AG09309 (cell line): ENCODE measurements around the gene ALKBH7.
"Not testable (repeated sequence)": the region's sequence is repeated elsewhere in the genome, so short reads cannot be mapped to it uniquely, and the experiment has no call there.

Experiments
- DNase-seq: peaks from one replicate; pipeline ENCODE4 v3.0.0-alpha.2; 2010; ENCODE audit warnings: low read depth
- H3K4me3 ChIP-seq: 2 replicates; pipeline ENCODE4 v1.5.1; 2011; ENCODE audit warnings: mild to moderate bottlenecking, low read depth, low read length, moderate library complexity; ENCODE audit not compliant: control insufficient read depth
- CTCF ChIP-seq: IDR thresholded peaks from 2 replicates; pipeline ENCODE4 v1.5.1; 2011; ENCODE audit warnings: mild to moderate bottlenecking, low read depth, low read length, inconsistent platforms; ENCODE audit not compliant: insufficient read depth, control insufficient read depth; ENCODE audit errors: missing control alignments

Gene ALKBH7

GRCh38 chr19:6387372-6387771, 14.8 kb downstream of the ALKBH7 start:
- DNase-seq: no peak
- H3K4me3 ChIP-seq: no peak overlapping the region
- no peak for TF ChIP-seq CTCF

GRCh38 chr19:6392221-6393073, 19.9 kb downstream of the ALKBH7 start:
- TF ChIP-seq CTCF: no peak
- H3K4me3 ChIP-seq: peak overlapping the region; percentile 87
- no peak for DNase-seq

- TF ChIP-seq CTCF: peak; percentile 12
- DNase-seq: peak; percentile 76
- peak within 1 kb of the TSS; percentile 87 for H3K4me3 ChIP-seq
These were observed 20.7 kb downstream of the ALKBH7 start, which contains the start of gene GTF2F1 for GRCh38 chr19:6393074-6393982. GTF2F1 (minus strand) TSS chr19:6393164; CDS start chr19:6392995, 169 bp downstream.

GRCh38 chr19:6393983-6394412, 21.4 kb downstream of the ALKBH7 start:
- H3K4me3 ChIP-seq: peak overlapping the region; percentile 87
- DNase-seq: no peak

GRCh38 chr19:6394831-6395230, 22.2 kb downstream of the ALKBH7 start:
- TF ChIP-seq CTCF: no peak
- no peak for DNase-seq
- H3K4me3 ChIP-seq: no peak overlapping the region

More at GRCh38 chr19:6393983-6394412, 21.4 kb downstream of the ALKBH7 start:
- no peak for TF ChIP-seq CTCF

- H3K4me3 ChIP-seq: no peak overlapping the region
- no peak for TF ChIP-seq CTCF
- DNase-seq: no peak
These were observed 23.7 kb downstream of the ALKBH7 start for GRCh38 chr19:6396305-6396704.

GRCh38 chr19:6400062-6400944, 27.7 kb downstream of the ALKBH7 start:
- DNase-seq, H3K4me3 ChIP-seq: not testable (repeated sequence)
